Measurements from ENCODE around the gene NTPCR. TPM values are rescaled to one million over a fixed set of nuclear protein-coding genes. Genes with fewer than 3 reads are reported as not detected.
A peak's percentile ranks its signal among the peaks of the same experiment; 100 is the strongest.

Gene NTPCR
- total RNA-seq, 1 donor from 2014 or later = 47.6 TPM

DNA sequence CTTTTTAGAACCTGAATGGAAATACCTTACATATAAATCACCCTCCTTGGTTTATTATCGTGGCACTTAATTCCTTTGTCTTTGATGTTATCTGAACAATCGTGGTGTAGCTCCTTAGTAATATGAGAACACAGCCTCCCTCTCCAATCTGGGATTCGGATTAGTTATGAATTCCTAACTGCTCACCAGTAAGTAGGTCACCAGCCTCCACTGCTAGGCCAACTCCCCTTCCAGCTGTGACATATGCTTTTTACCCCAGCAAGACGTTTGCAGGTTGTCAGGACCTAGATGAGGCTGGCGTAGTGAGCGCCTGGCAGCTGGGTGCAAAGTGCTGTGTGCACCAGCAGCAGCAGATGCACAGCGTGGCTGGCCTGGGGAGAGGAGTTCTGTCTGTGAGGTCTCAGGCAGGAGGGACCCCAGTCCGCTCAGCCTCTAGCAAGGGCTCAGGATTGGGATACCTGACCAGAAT, 38.2 kb downstream of the NTPCR start:
- intact Hi-C loops (cut with micrococcal nuclease) = no loop called here

DNA sequence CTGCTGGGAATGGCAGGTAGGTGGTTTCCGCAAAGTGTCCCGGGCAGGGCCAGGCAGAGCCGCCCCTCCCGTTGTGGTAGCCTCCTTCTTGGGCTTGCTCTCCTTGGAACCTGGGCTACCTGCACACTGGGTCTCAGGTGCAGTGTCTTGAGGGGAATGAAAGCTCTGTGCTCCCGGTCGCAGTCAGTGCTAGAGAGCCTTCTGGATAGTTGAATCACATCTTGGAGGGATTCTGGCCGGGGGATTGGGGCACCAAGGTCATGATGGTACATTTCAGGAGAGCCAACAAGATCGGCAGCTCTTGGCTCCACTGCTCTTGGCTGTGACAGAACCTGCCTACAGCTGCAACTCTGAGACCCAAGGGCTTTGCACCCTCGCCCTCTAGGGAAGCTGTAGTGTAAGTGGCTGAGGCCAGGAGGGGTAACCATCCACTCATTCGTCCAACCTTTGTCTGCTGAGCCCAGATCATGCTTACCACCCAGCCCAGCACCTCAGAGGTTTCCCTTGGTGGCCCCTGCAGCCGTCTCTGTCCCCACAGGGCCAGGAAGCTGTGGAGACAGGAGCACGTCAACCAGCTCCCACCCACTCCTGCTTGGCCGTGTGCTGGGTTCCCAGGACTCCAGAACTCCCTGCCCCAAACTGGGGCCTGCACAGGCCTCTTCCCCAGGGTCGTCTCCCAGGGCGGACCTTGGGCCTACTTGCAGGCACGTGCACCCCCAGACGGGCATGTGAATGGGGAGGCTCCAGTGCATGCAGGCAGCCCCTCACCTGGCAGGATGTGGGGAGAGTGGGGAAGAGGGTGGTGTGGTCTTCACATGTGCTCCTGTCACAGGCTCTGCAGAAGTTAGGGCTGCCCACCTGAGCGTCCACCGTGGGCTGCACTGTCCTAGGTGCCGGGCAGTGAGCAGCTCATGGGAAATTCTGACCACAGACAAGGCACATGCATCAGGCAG, 40.0 kb downstream of the NTPCR start:
- Histone ChIP-seq H3K4me3 (no peak overlapping the region), H3K9me3 (replicated peaks) (peaks cover 9% of the 10 kb centered on the region), H3K4me1 (peaks cover 18% of the 10 kb centered on the region), H3K27ac (replicated peaks) (no peak overlapping the region), H3K36me3 (no peaks in the 10 kb centered on the region), H3K27me3 (ENCODE audit: low read depth) (no peaks in the 10 kb centered on the region)
- intact Hi-C loops (cut with micrococcal nuclease) = no loop called here
- DNase-seq = no peak
- TF ChIP-seq, protein P1, sequence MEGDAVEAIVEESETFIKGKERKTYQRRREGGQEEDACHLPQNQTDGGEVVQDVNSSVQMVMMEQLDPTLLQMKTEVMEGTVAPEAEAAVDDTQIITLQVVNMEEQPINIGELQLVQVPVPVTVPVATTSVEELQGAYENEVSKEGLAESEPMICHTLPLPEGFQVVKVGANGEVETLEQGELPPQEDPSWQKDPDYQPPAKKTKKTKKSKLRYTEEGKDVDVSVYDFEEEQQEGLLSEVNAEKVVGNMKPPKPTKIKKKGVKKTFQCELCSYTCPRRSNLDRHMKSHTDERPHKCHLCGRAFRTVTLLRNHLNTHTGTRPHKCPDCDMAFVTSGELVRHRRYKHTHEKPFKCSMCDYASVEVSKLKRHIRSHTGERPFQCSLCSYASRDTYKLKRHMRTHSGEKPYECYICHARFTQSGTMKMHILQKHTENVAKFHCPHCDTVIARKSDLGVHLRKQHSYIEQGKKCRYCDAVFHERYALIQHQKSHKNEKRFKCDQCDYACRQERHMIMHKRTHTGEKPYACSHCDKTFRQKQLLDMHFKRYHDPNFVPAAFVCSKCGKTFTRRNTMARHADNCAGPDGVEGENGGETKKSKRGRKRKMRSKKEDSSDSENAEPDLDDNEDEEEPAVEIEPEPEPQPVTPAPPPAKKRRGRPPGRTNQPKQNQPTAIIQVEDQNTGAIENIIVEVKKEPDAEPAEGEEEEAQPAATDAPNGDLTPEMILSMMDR (IDR thresholded peaks at IDR 0.05; ENCODE audit: borderline replicate concordance) = no peak

More for the DNA sequence above, 38.2 kb downstream of the NTPCR start:
- Histone ChIP-seq H3K4me3 (no peak overlapping the region), H3K36me3 (no peaks in the 10 kb centered on the region), H3K27me3 (ENCODE audit: low read depth) (no peaks in the 10 kb centered on the region), H3K4me1 (peaks cover 18% of the 10 kb centered on the region), H3K9me3 (replicated peaks) (peaks cover 4% of the 10 kb centered on the region), H3K27ac (replicated peaks) (no peak overlapping the region)
- TF ChIP-seq, protein P1 (IDR thresholded peaks at IDR 0.05; ENCODE audit: borderline replicate concordance) = no peak
- no peak for DNase-seq

DNA sequence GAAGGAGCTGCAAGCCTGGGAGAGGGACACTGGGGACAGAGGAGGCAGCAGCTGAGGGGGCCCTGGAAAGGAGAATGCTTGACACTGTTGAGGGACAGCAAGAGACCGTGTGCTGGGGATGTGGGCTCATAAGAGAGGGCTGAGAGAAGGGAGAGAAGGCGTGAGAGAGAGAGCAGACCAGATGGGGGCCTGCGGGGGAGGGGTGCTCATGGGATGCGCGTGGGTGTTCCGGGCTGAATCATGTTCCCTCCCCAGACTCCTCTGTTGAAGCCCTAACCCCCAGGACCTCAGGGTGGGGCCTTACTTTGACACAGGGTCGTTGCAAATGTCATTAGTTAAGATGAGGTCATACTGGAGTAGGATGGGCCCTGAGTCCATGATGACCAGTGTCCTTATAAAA, 40.8 kb downstream of the NTPCR start:
- intact Hi-C loops (cut with micrococcal nuclease) = no loop called here
- H3K9me3 ChIP-seq (replicated peaks) = peaks cover 9% of the 10 kb centered on the region
- H3K27ac ChIP-seq (replicated peaks) = no peak overlapping the region
- H3K4me1 ChIP-seq = peaks cover 18% of the 10 kb centered on the region
- TF ChIP-seq, protein P1 (IDR thresholded peaks at IDR 0.05; ENCODE audit: borderline replicate concordance) = no peak
- no peaks in the 10 kb centered on the region for H3K36me3 ChIP-seq
- no peaks in the 10 kb centered on the region for H3K27me3 ChIP-seq (ENCODE audit: low read depth)
- no peak for DNase-seq
- no peak overlapping the region for H3K4me3 ChIP-seq

DNA sequence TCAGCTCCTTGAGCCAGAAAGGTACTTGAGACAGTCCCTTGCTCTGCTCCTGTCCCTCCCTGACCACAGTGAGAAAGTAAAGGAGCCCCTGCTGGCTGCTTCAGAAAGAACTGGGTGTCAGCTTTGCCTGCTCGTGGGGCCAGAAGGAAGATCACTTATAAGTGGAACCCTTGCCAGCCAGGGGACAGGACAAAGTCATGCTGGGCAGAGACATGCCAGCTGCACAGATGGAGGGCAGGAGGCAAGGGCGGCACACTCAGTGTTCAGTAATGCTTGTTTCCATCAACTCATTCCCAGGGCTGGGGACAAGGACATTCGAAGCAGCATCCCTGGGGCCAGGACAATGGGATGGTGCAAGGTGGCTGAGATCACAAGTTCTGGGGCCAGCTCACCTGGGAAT, 41.8 kb downstream of the NTPCR start:
- DNase-seq = no peak
- TF ChIP-seq, protein P1 (IDR thresholded peaks at IDR 0.05; ENCODE audit: borderline replicate concordance) = no peak
- no peaks in the 10 kb centered on the region for H3K36me3 ChIP-seq
- H3K27me3 ChIP-seq (ENCODE audit: low read depth) = no peaks in the 10 kb centered on the region
- peaks cover 11% of the 10 kb centered on the region for H3K4me1 ChIP-seq
- no peak overlapping the region for H3K4me3 ChIP-seq
- intact Hi-C loops (cut with micrococcal nuclease) = no loop called here
- peaks cover 9% of the 10 kb centered on the region for H3K9me3 ChIP-seq (replicated peaks)
- H3K27ac ChIP-seq (replicated peaks) = peak overlapping the region; percentile 39

DNA sequence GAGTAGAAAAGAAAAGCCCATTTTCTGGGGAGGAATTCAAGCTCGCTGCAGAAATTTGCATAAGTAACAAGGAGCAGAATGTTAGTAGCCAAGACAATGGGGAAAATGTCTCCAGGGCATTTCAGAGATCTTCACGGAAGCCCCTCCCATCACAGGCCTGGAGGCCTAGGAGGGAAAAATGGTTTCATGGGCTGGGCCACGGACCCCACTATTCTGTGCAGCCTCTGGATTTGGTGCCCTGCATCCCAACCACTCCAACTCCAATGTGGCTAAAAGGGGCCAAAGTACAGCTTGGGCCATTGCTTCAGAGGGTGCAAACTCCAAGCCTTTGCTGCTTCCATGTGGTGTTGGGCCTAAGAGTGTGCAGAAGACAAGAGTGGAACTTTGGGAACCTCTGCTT, 43.1 kb downstream of the NTPCR start:
- Histone ChIP-seq H3K9me3 (replicated peaks) (peaks cover 9% of the 10 kb centered on the region), H3K36me3 (no peaks in the 10 kb centered on the region), H3K27me3 (ENCODE audit: low read depth) (no peaks in the 10 kb centered on the region), H3K27ac (replicated peaks) (no peak overlapping the region), H3K4me3 (no peak overlapping the region), H3K4me1 (peaks cover 11% of the 10 kb centered on the region)
- intact Hi-C loops (cut with micrococcal nuclease) = no loop called here
- TF ChIP-seq, protein P1 (IDR thresholded peaks at IDR 0.05; ENCODE audit: borderline replicate concordance) = no peak
- DNase-seq = no peak
